Mesothelial cell of epicardium (in vitro differentiated cells): ENCODE results near the gene NTN4. TPM values are rescaled to one million over a fixed set of nuclear protein-coding genes. Genes with fewer than 3 reads are reported as not detected.

Experiments used
- DNase-seq, 2 experiments: peaks; one replicate each; pipeline ENCODE4 v3.0.0; 2021; ENCODE audit warnings: low spot score in 2 of 2; ENCODE audit not compliant: unreplicated experiment in 2 of 2
- H3K27ac Mint-ChIP-seq: 2 replicates; pipeline ENCODE4 v1.8.0; 2021; ENCODE audit warnings: mixed read lengths
- H3K27me3 Mint-ChIP-seq: 2 replicates; pipeline ENCODE4 v1.8.0; 2021; ENCODE audit warnings: low read depth, mixed read lengths
- H3K36me3 Mint-ChIP-seq: 2 replicates; pipeline ENCODE4 v1.8.0; 2021; ENCODE audit warnings: mixed read lengths
- H3K4me1 Mint-ChIP-seq: 2 replicates; pipeline ENCODE4 v1.8.0; 2021; ENCODE audit warnings: mixed read lengths
- H3K4me3 Mint-ChIP-seq: 2 replicates; pipeline ENCODE4 v1.8.0; 2021; ENCODE audit warnings: mild to moderate bottlenecking, moderate library complexity, mixed read lengths
- H3K9me3 Mint-ChIP-seq: 2 replicates; pipeline ENCODE4 v1.8.0; 2021; ENCODE audit warnings: mixed read lengths
- CTCF ChIP-seq: fragments of 200-600 bp; sonication (generic); IDR thresholded peaks from one replicate; pipeline ENCODE4 v1.5.0; 2021; ENCODE audit warnings: antibody characterized with exemption; ENCODE audit not compliant: unreplicated experiment
- total RNA-seq: library from RNA; stranded (reverse); gene quantifications from 3 replicates; pipeline ENCODE4 v1.2.1, GENCODE V29; 2021

The NTN4 gene
- total RNA-seq, 1 donor from 2014 or later, result 6.0 TPM

DNA sequence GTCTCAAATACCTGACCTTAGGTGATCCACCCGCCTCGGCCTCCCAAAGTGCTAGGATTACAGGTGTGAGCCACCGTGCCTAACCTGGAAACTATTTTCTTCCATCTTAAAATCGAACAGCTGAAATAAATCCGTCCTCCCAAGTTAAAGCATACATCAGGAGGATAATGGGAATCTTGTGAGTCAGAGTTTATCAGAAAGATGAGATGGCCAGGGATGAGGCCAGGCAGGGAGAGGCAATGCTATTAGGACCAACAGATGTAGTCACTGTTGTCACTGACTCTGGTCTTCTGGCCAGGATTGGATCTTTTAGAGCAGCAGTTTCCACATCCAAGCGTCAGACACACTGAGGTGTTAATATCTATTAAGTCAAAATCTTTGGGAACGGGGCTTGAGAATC is 177.5 kb downstream of the NTN4 start:
- no peaks in the 10 kb centered on the region for H3K27me3 Mint-ChIP-seq
- no peaks in the 10 kb centered on the region for H3K4me1 Mint-ChIP-seq
- H3K9me3 Mint-ChIP-seq, result no peaks in the 10 kb centered on the region
- H3K27ac Mint-ChIP-seq, result no peak overlapping the region
- H3K36me3 Mint-ChIP-seq, result no peaks in the 10 kb centered on the region
- DNase-seq, result no peak
- H3K4me3 Mint-ChIP-seq, result no peak overlapping the region
- no peak for TF ChIP-seq CTCF

- Mint-ChIP-seq H3K4me3 (no peak overlapping the region), H3K27ac (no peak overlapping the region)
- DNase-seq, result no peak
Measured at GRCh38 chr12:95611676-95612309, 178.8 kb downstream of the NTN4 start.

GRCh38 chr12:95608252-95609033 is 182.1 kb downstream of the NTN4 start:
- no peak for TF ChIP-seq CTCF
- H3K27me3 Mint-ChIP-seq, result peaks cover 2% of the 10 kb centered on the region
- H3K4me1 Mint-ChIP-seq, result no peaks in the 10 kb centered on the region
- H3K9me3 Mint-ChIP-seq, result no peaks in the 10 kb centered on the region
- no peak for DNase-seq
- no peaks in the 10 kb centered on the region for H3K36me3 Mint-ChIP-seq
- H3K27ac Mint-ChIP-seq, result no peak overlapping the region
- no peak overlapping the region for H3K4me3 Mint-ChIP-seq

More at GRCh38 chr12:95611676-95612309, 178.8 kb downstream of the NTN4 start:
- no peak for TF ChIP-seq CTCF
- no peaks in the 10 kb centered on the region for H3K36me3 Mint-ChIP-seq
- no peaks in the 10 kb centered on the region for H3K4me1 Mint-ChIP-seq
- H3K9me3 Mint-ChIP-seq, result no peaks in the 10 kb centered on the region
- H3K27me3 Mint-ChIP-seq, result peaks cover 2% of the 10 kb centered on the region

Other genes starting within 250 kb of the NTN4 start
- 0.16 to 0.36 TPM (median 0.25 TPM) in 3 replicates for gene USP44, start 239.3 kb downstream of the NTN4 start, total RNA-seq
- gene SNRPF, start 68.2 kb upstream of the NTN4 start, total RNA-seq, result 36.7 to 37.6 TPM (median 36.9 TPM) in 3 replicates
- gene CCDC38, start 151.8 kb upstream of the NTN4 start, total RNA-seq, result 0.09 to 0.13 TPM in 2 of 3 replicates, not detected in the other
- 0.47 TPM in 1 of 3 replicates, not detected in the others for gene AMDHD1, start 152.6 kb upstream of the NTN4 start, total RNA-seq
- gene HAL, start 205.6 kb upstream of the NTN4 start, total RNA-seq, result 1.6 to 2.0 TPM (median 1.6 TPM) in 3 replicates
- 95.5 to 96.4 TPM (median 96.2 TPM) in 3 replicates for gene LTA4H, start 244.8 kb upstream of the NTN4 start, total RNA-seq